Activated CD8-positive, alpha-beta memory T cell treated with anti-CD3 and anti-CD28 coated beads for 1 hour (primary cell): ENCODE measurements around the gene PXDC1.
A peak's percentile ranks its signal among the peaks of the same experiment; 100 is the strongest.
"Not testable (repeated sequence)": the region's sequence is repeated elsewhere in the genome, so short reads cannot be mapped to it uniquely, and the experiment has no call there.

Experiments used
- DNase-seq, 2 donors: peaks; one replicate each; pipeline ENCODE4 v3.0.0-alpha.2; 2020; ENCODE audit warnings: low read depth in 1 of 2; ENCODE audit errors: extremely low read depth in 1 of 2

Gene PXDC1

DNA sequence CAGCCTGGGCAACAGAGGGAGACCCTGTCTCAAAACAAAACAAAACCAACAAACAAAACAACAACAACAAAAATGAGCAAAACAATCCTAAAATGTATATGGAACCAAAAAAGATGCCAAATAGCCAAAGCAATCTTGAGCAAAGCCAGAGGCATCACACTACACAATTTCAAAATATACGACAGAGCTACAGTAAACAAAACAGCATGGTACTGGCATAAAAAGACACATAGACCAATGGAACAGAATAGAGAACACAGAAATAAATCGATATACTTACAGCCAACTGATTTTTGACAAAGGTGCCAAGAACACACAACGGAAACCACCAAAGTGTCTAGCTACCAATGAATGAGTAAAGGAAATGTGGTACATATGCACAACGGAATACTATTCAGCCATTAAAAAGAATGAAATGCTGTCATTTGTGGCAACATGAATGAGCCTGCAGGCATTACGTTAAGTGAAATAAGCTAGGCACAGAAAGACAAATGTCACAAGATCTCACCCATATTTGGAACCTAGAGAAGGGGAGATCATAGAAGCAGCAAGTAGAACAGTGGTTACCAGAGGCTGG, 16.4 kb downstream of the PXDC1 start:
- DNase-seq, result no peak

- DNase-seq, result no peak
These were observed 17.5 kb downstream of the PXDC1 start for GRCh38 chr6:3734023-3734422.

DNA sequence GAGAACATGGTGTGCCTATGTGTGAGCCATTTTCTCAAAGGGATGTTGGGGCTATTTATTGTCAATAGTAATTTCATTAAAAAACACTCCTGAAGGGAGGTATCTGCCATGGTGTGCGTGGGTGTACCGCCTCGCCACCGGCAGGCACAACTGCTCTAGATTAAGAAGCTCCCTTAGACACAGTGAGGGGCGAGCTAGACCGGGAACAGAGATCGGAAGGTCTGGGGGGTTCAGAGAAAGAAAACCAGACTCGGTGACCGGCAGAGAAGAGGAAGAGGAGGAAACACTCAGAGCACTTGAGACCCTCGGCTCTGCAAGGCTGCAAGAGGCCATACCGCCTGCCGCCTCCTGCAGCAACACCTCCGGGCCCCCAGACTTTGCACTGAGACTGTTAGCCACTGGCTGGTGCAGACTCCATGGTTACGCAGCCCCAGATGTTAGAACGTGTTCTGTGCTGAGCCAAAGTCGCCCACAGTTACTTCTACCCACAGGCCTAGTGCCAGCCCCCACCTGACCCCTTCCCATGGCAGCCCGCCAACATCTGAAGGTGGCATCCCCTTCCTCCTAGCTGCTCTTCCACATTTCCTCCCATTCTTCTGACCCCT, 18.1 kb downstream of the PXDC1 start:
- no peak for DNase-seq

- peak; percentile 26 to 57 for DNase-seq
These were observed 19.0 kb downstream of the PXDC1 start for GRCh38 chr6:3732345-3733141.

GRCh38 chr6:3731700-3732099, 19.8 kb downstream of the PXDC1 start:
- DNase-seq, result no peak

- no peak for DNase-seq
These were observed 21.7 kb downstream of the PXDC1 start for GRCh38 chr6:3729603-3730344.

- DNase-seq, result no peak
These were observed 23.9 kb downstream of the PXDC1 start for GRCh38 chr6:3727593-3728108.

DNA sequence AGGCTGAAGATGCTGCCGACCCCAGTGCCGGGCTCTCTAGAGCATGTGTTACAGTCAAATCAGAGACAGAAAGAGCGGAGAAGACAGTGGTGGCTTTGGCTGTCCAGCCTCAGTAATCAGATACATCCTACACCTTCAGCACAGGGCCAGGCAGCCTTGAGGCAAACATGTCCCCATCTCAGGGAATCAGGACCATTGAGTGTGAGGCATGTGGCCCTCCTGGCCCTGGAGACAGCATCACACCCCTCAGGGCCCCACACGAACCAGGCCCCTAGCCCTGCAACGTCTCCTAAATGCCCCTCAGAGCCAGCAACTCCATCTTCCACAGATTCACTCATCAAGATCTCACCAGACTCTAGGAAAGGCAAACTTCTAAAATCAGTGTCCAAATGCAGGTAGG, 24.5 kb downstream of the PXDC1 start:
- DNase-seq, result no peak

DNA sequence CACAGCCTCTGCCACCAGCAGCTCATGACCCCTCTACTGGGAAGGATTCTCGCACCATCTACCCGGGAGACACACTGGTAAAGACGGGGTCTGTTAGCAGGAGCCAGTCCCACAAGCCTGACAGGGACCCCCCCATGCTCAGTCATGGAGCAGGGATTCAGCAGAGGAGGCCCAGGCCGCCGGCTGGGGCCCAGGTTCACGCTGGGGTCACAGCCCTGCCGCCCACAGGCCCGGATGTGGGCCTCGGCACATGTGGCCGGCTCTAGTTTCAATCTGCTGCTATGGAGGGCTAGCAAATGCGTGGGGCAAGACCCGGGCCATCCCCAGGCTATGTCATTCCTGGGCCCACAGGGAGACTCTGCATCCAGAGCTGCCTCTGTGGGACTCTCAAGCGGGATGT, 25.1 kb downstream of the PXDC1 start:
- DNase-seq, result no peak

- DNase-seq, result no peak
These were observed 26.1 kb downstream of the PXDC1 start for GRCh38 chr6:3725145-3726047.

DNA sequence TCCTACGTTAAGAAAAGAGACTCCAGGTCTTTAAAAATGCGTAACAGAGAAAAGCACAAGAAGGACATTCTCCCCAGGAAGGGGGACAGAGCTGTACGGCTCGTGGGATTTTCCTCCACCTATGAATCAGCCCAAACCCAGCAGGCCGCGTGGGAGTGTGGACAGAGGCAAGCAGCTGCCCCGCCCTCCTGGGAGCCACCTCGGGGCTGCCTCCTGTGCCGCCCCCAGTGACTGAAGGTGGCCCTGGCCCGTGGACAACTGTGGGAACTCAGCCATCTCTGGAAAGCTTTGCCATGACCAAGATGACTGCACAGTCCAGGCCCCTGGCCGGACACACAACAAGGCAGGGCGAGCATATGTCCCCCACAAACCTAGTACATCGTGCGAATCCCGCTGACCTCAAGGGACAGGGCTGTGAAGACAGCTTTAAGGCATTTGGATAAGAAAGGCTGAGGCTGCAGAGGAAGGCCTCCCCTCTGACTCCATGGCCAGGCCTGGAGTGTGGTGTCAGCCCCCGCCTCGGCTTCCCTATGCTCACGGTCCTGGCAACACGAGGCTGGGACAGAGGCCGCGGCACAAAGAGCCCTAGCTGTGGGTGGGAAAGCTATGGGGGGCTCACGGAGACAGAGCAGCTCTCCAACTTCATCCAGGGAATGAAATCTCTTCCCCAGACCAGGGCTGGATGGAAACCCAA, 26.9 kb downstream of the PXDC1 start:
- no peak for DNase-seq

- no peak for DNase-seq
These were observed 27.5 kb downstream of the PXDC1 start for GRCh38 chr6:3723966-3724365.

- DNase-seq, result no peak
These were observed 28.3 kb downstream of the PXDC1 start for GRCh38 chr6:3723251-3723650.

- DNase-seq, result no peak
These were observed 28.7 kb downstream of the PXDC1 start for GRCh38 chr6:3722785-3723184.

GRCh38 chr6:3721810-3722621, 29.5 kb downstream of the PXDC1 start:
- DNase-seq, result no peak

DNA sequence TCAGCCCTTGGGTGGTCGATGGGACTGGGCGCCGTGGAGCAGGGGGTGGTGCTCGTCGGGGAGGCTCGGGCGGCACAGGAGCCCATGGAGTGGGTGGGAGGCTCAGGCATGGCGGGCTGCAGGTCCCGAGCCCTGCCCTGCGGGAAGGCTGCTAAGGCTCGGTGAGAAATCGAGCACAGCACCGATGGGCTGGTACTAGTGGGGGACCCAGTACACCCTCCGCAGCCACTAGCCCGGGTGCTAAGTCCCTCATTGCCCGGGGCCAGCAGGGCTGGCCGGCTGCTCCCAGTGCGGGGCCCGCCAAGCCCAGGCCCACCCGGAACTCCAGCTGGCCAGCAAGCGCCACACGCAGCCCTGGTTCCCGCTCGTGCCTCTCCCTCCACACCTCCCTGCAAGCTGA, 30.7 kb downstream of the PXDC1 start:
- DNase-seq, result not testable (repeated sequence)

DNA sequence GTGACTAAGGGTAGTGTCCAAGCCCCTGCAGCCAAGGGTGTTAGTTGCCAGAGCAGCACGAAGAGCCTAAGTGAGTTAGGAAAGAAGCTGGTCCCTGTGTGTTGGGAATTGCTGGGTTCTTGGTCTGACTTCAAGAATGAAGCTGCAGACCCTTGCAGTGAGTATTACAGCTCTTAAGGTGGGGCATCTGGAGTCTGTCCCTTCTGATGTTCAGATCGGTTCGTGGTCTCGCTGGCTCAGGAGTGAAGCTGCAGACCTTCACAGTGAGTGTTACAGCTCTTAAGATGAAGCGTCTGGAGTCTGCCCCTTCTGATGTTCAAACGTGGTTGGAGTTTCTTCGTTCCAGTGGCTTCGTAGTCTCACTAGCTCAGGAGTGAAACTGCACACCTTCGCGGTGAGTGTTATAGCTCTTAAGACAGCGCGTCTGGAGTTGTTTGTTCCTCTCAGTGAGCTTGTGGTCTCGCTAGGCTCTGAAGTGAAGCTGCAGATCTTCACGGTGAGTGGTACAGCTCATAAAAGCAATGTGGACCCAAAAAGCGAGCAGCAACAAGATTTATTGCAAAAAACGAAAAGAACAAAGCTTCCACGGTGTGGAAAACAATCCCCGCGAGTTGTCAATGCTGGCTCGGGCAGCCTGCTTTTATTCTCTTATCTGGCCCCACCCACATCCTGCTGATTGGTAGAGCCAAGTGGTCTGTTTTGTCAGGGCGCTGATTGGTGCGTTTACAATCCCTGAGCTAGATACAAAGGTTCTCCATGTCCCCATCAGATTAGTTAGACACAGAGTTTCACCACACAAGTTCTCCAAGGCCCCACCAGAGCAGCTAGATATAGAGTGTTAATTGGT, 31.8 kb downstream of the PXDC1 start:
- no peak for DNase-seq

DNA sequence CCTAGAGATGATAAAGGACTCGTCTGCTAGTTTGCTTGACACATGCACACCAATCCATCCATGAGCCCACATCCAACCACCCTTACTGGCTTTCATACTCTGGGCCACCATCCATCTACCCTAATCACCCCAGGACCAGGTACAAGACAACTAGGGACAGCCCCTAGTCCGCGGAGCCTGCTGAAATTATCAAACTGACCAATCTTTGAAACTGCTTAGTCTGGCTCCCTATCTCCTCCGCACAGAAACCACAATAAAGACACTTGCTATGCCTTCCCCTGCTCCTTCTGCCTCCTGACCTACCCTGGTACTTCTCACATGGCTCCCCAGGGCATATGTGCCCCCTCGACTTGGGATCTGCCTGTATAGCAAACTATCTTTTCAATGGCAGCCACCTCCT, 33.1 kb downstream of the PXDC1 start:
- DNase-seq, result no peak
